Activated T-cell treated with anti-CD3 and anti-CD28 coated beads, Interleukin-2, amount 50 U/mL, for 4 hours (primary cell): Measurements from ENCODE around the gene MAP1S. TPM values are rescaled to one million over a fixed set of nuclear protein-coding genes. Genes with fewer than 3 reads are reported as not detected.
"Not testable (repeated sequence)": the region's sequence is repeated elsewhere in the genome, so short reads cannot be mapped to it uniquely, and the experiment has no call there.

Experiments
- ATAC-seq, 2 donors: fragments of 200-7000 bp; cut with Tn5 transposase; one replicate each; pipeline ENCODE4 v1.10.0; 2021
- DNase-seq: peaks from one replicate; pipeline ENCODE4 v3.0.0-alpha.2; 2020
- H3K27me3 Mint-ChIP-seq: one replicate; pipeline ENCODE4 v1.8.0; 2021; ENCODE audit warnings: low read depth, mixed read lengths
- H3K36me3 Mint-ChIP-seq: one replicate; pipeline ENCODE4 v1.8.0; 2022; ENCODE audit warnings: mixed read lengths; ENCODE audit not compliant: insufficient read depth
- H3K4me1 Mint-ChIP-seq: one replicate; pipeline ENCODE4 v1.8.0; 2021; ENCODE audit warnings: low read depth, mixed read lengths
- H3K4me3 Mint-ChIP-seq: one replicate; pipeline ENCODE4 v1.8.0; 2021; ENCODE audit warnings: mild to moderate bottlenecking, moderate library complexity, mixed read lengths
- H3K9me3 Mint-ChIP-seq: one replicate; pipeline ENCODE4 v1.8.0; 2021; ENCODE audit warnings: mixed read lengths
- total RNA-seq, 3 donors: library from RNA; stranded (reverse); gene quantifications; one replicate each; pipeline ENCODE4 v1.2.1, GENCODE V29; 2021

The MAP1S gene
- total RNA-seq, 3 donors from 2014 or later: 75.7 to 81.4 (median 79.3) TPM

DNA sequence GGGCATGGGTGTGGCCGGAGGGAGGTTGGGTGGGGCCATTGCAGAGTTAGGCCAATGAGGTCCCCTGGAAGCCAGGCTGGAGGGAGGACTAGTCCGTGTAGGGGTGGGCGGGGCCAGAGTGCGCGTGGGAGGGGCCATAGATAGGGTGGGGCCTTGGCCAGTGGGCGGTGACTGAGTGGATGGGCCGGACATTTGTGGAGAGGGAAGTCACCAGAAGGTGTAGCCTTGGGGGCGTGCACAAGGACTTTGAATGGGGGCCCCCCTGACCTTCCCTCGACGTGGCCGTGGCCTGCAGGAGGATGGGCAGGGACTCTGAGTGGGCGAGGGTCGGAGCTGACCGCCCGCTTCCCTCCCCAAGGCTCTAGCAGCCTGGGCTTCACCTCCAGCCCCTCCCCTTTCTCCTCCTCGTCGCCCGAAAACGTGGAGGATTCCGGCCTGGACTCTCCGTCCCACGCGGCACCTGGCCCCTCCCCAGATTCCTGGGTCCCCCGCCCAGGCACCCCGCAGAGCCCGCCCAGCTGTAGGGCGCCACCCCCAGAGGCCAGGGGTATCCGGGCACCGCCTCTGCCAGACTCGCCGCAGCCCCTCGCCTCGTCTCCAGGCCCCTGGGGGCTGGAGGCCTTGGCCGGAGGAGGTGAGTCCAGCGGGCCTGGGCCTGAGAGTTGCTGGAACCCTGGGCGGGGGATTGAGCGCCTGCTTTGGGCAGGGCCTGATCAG lies 59.1 kb downstream of the MAP1S start:
- peak; percentile 61 to 71 for ATAC-seq
- H3K4me3 Mint-ChIP-seq: no peak overlapping the region
- peaks cover 12% of the 10 kb centered on the region for H3K4me1 Mint-ChIP-seq
- peaks cover 20% of the 10 kb centered on the region for H3K36me3 Mint-ChIP-seq
- H3K27me3 Mint-ChIP-seq: no peaks in the 10 kb centered on the region
- no peak for DNase-seq
- H3K9me3 Mint-ChIP-seq: no peaks in the 10 kb centered on the region

GRCh38 chr19:17778968-17779929 lies 60.0 kb downstream of the MAP1S start:
- H3K36me3 Mint-ChIP-seq: peaks cover 19% of the 10 kb centered on the region
- DNase-seq (no peak), ATAC-seq (no peak)
- H3K27me3 Mint-ChIP-seq: no peaks in the 10 kb centered on the region
- no peak overlapping the region for H3K4me3 Mint-ChIP-seq
- no peaks in the 10 kb centered on the region for H3K9me3 Mint-ChIP-seq
- H3K4me1 Mint-ChIP-seq: peaks cover 14% of the 10 kb centered on the region

- H3K27me3 Mint-ChIP-seq: no peaks in the 10 kb centered on the region
- no peak for DNase-seq
- H3K4me3 Mint-ChIP-seq: no peak overlapping the region
- peaks cover 18% of the 10 kb centered on the region for H3K36me3 Mint-ChIP-seq
- H3K4me1 Mint-ChIP-seq: peaks cover 14% of the 10 kb centered on the region
- H3K9me3 Mint-ChIP-seq: no peaks in the 10 kb centered on the region
- no peak for ATAC-seq
Measured at GRCh38 chr19:17780781-17781180, 61.5 kb downstream of the MAP1S start.

GRCh38 chr19:17783721-17784120 lies 64.4 kb downstream of the MAP1S start:
- not testable (repeated sequence) for H3K9me3 Mint-ChIP-seq, H3K27me3 Mint-ChIP-seq, ATAC-seq, H3K4me3 Mint-ChIP-seq, H3K4me1 Mint-ChIP-seq, DNase-seq
- H3K36me3 Mint-ChIP-seq: peaks cover 20% of the 10 kb centered on the region

Other genes with a start within 250 kb of the MAP1S start
- 1 to 10 TPM; 1.5 to 2.1 (median 2.0) TPM for gene SLC27A1, start 249.0 kb upstream of the MAP1S start, total RNA-seq
- gene PGLS, start 207.8 kb upstream of the MAP1S start, total RNA-seq: 10 to 100 TPM; 59.4 to 61.6 (median 60.9) TPM
- gene COLGALT1, start 163.8 kb upstream of the MAP1S start, total RNA-seq: 100 to 1,000 TPM; 121 to 148 (median 139) TPM
- gene UNC13A, start 31.1 kb upstream of the MAP1S start, total RNA-seq: under 1 TPM in 2 of 3 donors, not detected in 1; 0.08 to 0.15 TPM
- 10 to 100 TPM; 53.0 to 60.4 (median 56.2) TPM for gene FCHO1, start 32.0 kb downstream of the MAP1S start, total RNA-seq
- under 1 TPM; 0.38 to 0.52 (median 0.45) TPM for gene B3GNT3, start 75.7 kb downstream of the MAP1S start, total RNA-seq
- 1 to 10 TPM; 8.1 to 9.4 (median 9.1) TPM for gene INSL3, start 102.0 kb downstream of the MAP1S start, total RNA-seq
- gene JAK3, start 128.5 kb downstream of the MAP1S start, total RNA-seq: 100 to 1,000 TPM; 181 to 220 (median 189) TPM
- gene RPL18A, start 140.4 kb downstream of the MAP1S start, total RNA-seq: 1,000 to 10,000 TPM; 4,001 to 4,060 (median 4,048) TPM
- 1 to 10 TPM in 2 of 3 donors, under 1 TPM in 1; 0.98 to 1.6 (median 1.1) TPM for gene SLC5A5, start 152.5 kb downstream of the MAP1S start, total RNA-seq
- 100 to 1,000 TPM; 228 to 261 (median 236) TPM for gene CCDC124, start 213.5 kb downstream of the MAP1S start, total RNA-seq
- under 1 TPM in 2 of 3 donors, not detected in 1; 0.24 to 0.32 TPM for gene KCNN1, start 247.6 kb downstream of the MAP1S start, total RNA-seq